Measurements from ENCODE around the gene SNX1. TPM values are rescaled to one million over a fixed set of nuclear protein-coding genes. Genes with fewer than 3 reads are reported as not detected.

The SNX1 gene
- total and polyA plus RNA-seq, 2 experiments from 2014 or later, result 36.5 to 36.9 TPM

DNA sequence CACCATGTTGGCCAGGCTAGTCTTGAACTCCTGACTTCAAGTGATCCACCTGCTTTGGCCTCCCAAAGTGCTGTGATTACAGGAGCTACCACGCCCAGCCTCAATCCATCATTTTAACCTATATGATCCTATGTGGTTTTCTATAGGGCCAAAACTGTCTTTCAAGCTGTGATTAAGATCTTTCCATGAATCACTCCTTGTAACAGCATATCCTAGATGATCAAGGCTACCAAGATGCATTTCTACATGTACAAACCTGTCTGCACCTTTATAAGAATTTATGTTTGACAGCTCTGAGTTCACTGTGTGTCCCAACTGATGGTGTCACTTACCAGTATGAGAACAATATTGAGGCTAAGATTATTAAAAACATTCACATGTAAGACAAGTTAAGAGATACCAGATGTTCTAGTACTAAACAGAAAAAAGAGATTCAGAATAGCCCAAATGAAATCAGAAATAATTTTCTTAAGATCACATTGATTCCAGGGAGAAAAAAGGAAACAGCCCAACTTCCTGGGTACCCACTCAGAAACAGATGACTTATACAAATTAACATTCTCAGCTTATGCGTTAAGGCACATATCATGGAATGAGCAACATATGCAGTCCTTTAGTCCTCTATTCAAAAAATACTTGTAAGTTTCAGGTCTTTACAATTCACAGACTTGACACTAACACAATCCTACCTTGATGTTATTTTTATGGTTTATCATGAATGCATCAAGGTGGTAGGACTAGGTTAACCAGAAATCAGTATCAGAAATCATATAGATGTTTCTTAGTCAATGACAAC, 91.8 kb downstream of the SNX1 start:
- Histone ChIP-seq H3K4me3 (no peak overlapping the region), H3K36me3 (peaks cover 5% of the 10 kb centered on the region), H3K27me3 (no peaks in the 10 kb centered on the region), H3K27ac (no peak overlapping the region), H3K4me1 (ENCODE audit: low read depth) (no peaks in the 10 kb centered on the region), H3K9me3 (ENCODE audit: low read depth) (no peaks in the 10 kb centered on the region)
- TF ChIP-seq, protein P1, sequence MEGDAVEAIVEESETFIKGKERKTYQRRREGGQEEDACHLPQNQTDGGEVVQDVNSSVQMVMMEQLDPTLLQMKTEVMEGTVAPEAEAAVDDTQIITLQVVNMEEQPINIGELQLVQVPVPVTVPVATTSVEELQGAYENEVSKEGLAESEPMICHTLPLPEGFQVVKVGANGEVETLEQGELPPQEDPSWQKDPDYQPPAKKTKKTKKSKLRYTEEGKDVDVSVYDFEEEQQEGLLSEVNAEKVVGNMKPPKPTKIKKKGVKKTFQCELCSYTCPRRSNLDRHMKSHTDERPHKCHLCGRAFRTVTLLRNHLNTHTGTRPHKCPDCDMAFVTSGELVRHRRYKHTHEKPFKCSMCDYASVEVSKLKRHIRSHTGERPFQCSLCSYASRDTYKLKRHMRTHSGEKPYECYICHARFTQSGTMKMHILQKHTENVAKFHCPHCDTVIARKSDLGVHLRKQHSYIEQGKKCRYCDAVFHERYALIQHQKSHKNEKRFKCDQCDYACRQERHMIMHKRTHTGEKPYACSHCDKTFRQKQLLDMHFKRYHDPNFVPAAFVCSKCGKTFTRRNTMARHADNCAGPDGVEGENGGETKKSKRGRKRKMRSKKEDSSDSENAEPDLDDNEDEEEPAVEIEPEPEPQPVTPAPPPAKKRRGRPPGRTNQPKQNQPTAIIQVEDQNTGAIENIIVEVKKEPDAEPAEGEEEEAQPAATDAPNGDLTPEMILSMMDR (IDR thresholded peaks at IDR 0.05; ENCODE audit: low read depth, low read length), result no peak
- no peak for DNase-seq (ENCODE audit: low read depth in 1 of 2, low spot score in 1 of 2)

Other genes starting within 250 kb of the SNX1 start
- gene DAPK2, start 49.5 kb upstream of the SNX1 start, total RNA-seq, result 0.70 and 1.4 TPM in 2 replicates
- 0.51 TPM in 1 of 2 replicates, not detected in the other for gene DAPK2, start 49.5 kb upstream of the SNX1 start, polyA plus RNA-seq
- 115 and 126 TPM in 2 replicates for gene CIAO2A, start 2.1 kb upstream of the SNX1 start, total RNA-seq
- 181 and 187 TPM in 2 replicates for gene CIAO2A, start 2.1 kb upstream of the SNX1 start, polyA plus RNA-seq
- gene SNX22, start 55.7 kb downstream of the SNX1 start, total RNA-seq, result 1.5 and 2.1 TPM in 2 replicates
- gene SNX22, start 55.7 kb downstream of the SNX1 start, polyA plus RNA-seq, result 0.59 and 2.0 TPM in 2 replicates
- gene PPIB, start 67.0 kb downstream of the SNX1 start, total RNA-seq, result 382 and 714 TPM in 2 replicates
- gene PPIB, start 67.0 kb downstream of the SNX1 start, polyA plus RNA-seq, result 550 and 1,055 TPM in 2 replicates

All from cardiac muscle cell (in vitro differentiated cells and primary cell).